Ishikawa (cell line): ENCODE data around the gene NTM.

Source experiments
- EP300 ChIP-seq: IDR thresholded peaks from 2 replicates; pipeline ENCODE4 v1.6.1; 2012; ENCODE audit warnings: borderline replicate concordance
- MAX ChIP-seq: IDR thresholded peaks from 2 replicates; pipeline ENCODE4 v1.6.1; 2012
- NFIC ChIP-seq: IDR thresholded peaks from 2 replicates; pipeline ENCODE4 v1.6.1; 2012
- RAD21 ChIP-seq: IDR thresholded peaks from 2 replicates; pipeline ENCODE4 v1.6.1; 2012; ENCODE audit warnings: low read depth
- REST ChIP-seq: IDR thresholded peaks from 2 replicates; pipeline ENCODE4 v1.6.1; 2012; ENCODE audit warnings: low read depth, mild to moderate bottlenecking
- TAF1 ChIP-seq: IDR thresholded peaks from 2 replicates; pipeline ENCODE4 v1.6.1; 2012; ENCODE audit warnings: low read depth, mild to moderate bottlenecking
- YY1 ChIP-seq: IDR thresholded peaks from 2 replicates; pipeline ENCODE4 v1.6.1; 2012; ENCODE audit warnings: low read depth

DNA sequence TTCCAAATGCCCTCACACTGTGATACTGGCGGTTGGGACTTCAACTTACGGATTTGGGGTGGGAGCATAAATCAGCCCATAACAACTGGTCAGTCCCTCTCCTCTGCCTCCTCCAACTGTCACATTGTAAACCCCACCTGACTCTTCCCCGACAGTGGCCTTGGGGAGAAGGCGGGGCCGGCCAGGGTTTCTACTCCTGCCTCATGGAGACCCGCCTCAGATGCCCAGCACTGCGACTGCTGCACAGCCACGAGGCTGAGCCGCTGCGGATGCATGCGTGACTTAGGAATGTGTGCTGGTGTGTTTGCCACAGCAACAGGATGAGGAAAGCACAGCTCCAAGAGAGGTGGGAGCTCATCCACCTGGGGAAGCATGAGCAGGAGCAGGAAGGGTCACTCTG, 914.2 kb downstream of the NTM start:
- no peak for TF ChIP-seq MAX
- no peak for TF ChIP-seq REST
- TF ChIP-seq NFIC: no peak
- no peak for TF ChIP-seq YY1
- no peak for TF ChIP-seq TAF1
- TF ChIP-seq EP300: no peak
- TF ChIP-seq RAD21: no peak
